Bone marrow (tissue), 2 donors: ENCODE data around the gene MTHFSD.

Experiments
- DNase-seq, 2 donors: peaks; one replicate each; lab custom pipeline; 2025; lab: John Stamatoyannopoulos, UW

The MTHFSD gene

DNA sequence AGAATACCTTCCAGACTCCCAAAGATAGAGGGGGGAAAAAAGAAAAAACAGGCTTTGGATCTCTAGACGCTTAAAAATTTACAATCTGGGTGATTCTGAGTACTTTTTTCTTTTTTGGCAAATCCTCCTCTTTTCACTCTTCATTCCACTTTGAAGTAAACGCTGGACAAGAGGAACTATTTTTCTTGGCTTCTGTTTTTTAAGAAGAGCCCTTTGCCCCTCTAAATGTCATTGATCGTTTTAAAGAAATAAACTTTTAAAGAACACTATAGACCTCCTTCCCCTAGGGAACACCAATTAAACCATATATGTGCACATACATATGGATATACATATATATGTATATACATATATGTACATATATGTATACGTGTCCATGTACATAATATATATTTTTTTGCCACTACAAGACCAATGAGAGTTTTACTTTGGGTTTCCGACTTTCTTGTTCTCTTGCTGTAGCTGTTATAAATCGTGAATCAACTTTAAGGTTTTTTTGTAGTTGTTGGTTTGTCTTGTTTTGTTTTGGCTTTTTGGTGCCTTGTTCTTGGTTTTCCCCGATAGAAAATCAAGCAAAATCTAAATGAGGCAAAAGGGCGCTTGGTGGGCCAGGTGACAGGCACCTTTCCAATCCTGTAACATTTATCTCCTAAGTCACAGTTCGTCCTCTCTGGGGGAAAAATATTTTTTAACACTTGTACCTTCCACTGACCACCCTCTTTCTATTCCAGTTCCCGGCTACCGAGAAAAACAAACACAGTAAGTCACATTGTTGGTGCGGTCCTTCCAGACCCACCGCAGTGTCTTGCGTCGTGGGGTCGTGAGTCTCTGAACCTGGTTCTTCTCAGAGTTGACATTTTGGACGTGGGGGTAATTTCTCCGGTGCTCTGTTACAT is 40.3 kb downstream of the MTHFSD start:
- DNase-seq, result no peak

DNA sequence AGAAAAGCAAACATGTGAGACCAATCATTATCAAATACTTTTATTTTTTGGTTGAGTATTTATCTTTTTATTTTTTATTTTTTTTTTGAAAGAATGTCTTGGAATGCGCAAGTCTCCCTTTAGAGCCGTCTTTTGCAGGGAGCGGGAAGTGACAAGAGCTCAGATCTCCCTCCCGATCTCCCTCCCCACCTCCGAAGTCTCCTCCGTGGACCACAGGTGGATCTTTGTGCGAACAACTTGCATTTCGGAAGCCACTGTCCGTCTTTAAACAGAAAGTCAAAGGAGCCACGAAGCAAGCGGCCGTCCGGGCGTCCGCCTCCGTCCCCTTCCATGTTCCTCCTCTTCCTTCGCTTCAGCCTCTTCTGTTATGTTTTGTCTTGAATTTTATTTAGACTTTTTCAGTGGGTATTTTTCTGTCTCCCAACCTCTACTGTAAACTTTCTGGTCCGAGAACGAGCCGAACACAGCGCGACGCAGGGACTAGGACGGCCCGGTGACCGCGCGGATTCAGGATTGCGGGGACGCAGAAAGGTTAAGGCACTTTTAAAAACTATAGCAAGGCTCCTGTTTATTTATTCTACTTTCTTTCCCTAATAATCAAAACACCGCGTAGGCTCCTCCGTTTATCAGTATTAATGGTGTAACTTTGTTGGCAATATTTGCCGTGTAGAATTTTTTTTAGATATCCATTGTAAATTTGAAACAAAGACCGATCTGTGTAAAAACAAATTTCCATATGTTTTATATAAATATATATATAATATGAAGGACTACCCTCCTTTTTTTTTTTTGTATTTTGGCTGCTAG is 41.4 kb downstream of the MTHFSD start:
- no peak for DNase-seq

DNA sequence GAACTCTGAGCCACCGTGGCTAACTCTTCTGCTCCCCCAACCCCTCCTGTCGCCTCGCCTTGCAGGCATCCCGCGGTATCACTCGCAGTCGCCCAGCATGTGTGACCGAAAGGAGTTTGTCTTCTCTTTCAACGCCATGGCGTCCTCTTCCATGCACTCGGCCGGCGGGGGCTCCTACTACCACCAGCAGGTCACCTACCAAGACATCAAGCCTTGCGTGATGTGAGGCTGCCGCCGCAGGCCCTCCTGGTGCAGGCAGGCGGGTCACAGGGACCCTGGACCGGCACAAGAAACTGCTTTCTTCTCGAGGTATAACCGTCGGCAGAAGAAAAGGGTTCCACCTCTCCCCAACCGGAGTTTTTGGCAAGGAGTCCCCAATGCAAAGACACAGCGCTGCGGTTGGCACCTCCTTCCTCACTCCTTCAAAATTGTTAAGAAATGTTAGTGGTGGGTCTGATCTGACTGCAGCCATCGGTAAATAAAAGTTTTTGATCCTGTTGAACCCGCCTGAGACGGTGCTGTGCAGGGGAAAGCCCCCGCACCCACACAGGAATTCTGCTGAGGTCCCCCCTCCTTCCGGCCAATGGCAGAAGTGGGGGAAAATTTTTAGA is 42.1 kb downstream of the MTHFSD start:
- no peak for DNase-seq

DNA sequence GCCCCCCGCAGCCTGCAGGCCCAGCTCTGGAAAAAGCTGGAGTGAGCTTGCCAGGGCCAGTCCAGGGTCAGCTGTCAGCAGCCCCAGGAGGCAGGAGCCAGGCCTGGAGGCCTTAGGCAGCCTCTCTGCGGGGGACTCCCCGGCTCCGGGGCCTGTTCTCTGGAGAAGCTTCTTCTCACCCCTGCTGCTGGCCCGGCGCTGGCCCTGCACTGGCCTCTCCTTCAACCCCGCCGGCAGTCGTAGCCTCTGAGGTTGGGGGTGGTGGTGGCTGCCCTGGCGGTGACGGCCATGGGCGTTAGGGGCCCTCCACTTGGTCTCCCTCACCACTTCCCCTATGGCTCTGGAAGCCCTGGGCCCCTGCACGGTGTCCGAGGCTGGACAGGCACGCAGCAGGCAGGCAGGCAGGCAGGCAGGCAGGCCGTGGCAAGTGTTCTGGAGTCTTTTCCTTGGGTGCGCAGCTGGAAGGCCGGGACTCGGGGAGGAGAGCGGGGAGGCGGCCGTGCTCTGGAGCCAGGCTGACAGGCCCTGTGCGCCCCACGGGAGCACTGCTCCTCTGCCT is 42.7 kb downstream of the MTHFSD start:
- no peak for DNase-seq

DNA sequence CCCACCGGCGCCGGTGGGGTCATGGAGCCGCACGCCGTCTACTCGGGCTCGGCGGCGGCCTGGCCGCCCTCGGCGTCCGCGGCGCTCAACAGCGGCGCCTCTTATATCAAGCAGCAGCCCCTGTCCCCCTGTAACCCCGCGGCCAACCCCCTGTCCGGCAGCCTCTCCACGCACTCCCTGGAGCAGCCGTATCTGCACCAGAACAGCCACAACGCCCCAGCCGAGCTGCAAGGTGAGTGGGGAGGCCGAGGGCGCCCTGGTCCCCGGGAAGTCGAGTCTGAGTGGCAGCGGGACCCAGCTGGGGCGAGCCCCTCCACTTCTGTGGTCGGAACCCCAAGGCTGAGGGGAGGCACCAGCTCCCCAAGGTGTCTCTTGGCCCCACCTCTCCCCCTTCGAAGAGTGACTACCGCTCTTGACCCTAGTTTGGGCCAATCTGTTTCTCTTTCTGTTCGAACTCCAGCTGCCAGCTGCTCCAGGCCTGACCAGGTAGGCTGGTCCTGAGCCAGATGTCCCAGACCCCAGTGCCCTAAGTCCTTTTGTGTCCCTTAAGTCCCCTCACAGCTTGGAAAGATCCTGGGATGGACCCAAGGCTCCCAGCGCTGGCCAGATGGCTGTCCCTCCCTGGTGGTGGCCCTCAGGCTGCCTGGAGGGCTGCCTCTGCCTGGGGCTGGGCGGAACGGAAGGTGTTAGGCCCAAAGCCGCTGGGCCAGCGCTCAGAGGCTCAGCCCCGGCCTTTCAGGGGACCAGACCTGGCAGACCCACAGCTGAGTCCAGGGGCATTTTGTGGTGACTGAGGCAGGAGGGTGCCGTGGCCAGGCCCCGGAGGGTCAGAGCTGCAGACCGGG is 43.5 kb downstream of the MTHFSD start:
- no peak for DNase-seq

DNA sequence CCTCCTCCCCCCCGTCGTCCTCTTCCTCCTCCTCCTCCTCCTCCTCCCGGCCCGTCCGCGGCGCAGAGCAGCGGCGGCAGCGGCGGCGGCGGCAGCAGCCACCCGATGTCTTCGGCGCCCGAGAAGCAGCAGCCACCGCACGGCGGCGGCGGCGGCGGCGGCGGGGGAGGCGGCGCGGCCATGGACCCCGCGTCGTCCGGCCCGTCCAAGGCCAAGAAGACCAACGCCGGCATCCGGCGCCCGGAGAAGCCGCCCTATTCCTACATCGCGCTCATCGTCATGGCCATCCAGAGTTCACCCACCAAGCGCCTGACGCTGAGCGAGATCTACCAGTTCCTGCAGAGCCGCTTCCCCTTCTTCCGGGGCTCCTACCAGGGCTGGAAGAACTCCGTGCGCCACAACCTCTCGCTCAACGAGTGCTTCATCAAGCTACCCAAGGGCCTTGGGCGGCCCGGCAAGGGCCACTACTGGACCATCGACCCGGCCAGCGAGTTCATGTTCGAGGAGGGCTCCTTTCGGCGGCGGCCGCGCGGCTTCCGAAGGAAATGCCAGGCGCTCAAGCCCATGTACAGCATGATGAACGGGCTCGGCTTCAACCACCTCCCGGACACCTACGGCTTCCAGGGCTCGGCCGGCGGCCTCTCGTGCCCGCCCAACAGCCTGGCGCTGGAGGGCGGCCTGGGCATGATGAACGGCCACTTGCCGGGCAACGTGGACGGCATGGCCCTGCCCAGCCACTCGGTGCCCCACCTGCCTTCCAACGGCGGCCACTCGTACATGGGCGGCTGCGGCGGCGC is 44.4 kb downstream of the MTHFSD start, which contains the start of gene FOXF1:
TSS of gene FOXF1 (plus strand) at position 63 of the 797 bp plus-strand sequence. CDS start at position 106, 43 bp downstream.
- DNase-seq, result no peak

DNA sequence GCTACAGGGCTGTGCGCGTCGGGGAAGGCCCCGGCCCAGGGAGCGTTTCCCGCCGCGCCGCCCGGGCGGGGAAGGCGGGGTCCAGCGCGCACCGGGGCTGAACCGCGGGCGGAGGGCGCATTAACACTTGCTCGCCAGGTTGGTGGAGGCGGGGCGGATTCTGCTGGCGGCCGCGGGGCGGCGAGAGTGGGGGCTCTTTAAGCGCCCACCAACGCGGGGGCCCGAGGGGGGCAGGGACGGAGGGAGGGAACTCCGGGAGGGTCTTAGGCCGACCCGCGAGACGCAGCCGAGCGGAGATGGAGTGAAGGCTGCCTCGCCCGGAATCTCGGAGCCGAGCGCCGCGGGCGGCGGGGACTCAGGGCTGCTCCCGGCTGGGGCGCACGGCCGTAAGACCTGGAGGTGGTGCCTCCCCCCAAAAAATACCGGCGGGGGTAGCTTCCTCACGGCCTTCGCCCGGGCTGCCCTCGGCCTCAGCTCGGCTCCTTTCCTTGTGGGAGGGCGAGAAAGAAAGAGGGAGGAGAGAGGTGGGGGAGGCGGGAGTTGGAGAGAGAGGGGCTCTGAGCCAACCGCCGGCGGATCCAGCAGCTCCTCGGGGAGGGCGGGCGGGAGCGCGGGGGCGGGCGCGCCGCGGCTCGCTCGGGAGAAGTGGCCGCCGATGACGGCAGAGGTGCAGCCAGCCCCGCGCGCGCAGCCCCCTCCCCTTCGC is 45.1 kb downstream of the MTHFSD start:
- DNase-seq, result no peak

DNA sequence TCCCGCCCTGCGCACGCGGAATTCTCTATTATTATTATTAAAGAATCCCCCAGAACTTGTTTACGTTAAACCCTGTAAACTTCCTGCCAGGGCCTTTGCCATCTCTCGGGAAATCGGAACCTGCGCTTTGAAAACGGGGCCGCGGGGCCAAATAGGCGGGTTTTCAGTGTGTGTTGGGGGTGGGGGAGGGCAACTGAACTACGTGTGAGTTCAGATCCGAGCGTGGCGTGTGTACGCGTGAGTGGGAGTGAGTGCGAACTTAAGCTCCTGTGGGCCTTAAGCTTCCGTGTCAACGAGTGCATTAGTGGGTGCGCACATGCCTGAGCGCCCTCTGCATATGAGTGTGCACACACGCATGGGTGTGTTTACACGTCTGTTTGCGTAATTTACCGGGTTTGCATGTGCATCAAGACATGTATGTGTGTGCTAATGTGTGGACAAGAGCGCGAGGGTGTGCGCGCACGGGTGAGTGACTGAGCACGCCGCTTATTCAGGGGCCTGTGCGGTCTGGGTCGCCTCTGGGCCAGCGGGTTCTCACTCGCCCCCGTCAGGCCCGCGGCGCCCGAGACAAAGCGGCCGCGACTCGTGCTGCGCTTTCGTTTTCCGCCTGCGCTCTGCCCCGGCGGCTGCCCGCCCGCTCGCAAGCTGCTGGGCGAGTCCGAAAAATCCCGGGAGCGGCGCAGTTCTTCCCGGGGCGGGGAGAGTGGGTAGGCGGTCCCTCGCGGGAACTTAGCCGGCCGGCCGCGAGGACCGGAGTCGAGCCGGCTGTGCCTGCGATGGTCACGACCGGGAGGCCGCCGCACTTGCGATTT is 45.9 kb downstream of the MTHFSD start:
- peak in 1 of 2 donors; percentile 35 for DNase-seq

DNA sequence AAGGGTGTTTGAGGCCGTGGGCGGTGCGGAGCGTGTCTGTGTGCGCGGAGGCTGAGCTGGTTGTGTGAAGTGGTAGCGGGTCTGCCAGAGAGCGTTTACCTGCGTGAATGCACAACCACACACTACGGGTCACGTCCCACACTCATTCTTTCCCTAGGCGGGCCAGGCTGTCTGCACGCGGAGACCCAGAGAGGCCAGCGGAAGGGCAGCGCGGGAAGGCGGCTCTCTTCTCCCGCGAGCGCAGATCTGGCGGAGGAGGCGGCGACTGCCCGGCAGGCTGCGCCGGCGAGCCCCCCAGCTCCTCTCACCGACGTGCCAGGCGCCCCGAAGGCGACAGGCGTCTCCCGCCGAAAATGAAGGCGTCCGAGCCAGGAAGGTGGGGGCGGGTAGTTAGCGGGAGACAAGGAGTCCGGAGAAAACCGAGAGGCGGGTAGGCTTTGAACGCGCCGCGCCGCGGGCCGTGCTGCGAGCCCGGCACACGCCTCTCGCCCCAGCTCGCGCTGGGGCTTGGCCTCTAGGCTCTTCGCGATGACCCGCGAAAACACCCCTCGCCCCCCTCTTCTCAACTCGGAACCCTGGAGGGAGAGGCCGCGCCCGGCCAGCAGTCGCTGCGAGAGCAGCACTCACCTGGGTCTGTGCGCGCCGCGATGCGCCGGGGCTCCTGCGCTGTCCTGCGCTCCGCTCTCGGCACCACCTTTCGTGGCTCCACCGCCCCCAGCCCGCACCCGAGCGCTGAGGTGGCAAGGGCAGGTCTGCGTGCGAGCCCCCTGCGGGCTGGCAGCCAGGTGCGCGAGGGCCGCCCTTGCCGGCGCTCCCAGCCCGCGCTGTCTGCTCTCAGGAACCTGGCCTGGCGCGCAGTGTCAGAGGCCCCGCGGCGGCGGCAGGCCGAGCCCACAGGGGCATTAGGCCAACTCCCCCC is 46.7 kb downstream of the MTHFSD start:
- DNase-seq, result no peak

DNA sequence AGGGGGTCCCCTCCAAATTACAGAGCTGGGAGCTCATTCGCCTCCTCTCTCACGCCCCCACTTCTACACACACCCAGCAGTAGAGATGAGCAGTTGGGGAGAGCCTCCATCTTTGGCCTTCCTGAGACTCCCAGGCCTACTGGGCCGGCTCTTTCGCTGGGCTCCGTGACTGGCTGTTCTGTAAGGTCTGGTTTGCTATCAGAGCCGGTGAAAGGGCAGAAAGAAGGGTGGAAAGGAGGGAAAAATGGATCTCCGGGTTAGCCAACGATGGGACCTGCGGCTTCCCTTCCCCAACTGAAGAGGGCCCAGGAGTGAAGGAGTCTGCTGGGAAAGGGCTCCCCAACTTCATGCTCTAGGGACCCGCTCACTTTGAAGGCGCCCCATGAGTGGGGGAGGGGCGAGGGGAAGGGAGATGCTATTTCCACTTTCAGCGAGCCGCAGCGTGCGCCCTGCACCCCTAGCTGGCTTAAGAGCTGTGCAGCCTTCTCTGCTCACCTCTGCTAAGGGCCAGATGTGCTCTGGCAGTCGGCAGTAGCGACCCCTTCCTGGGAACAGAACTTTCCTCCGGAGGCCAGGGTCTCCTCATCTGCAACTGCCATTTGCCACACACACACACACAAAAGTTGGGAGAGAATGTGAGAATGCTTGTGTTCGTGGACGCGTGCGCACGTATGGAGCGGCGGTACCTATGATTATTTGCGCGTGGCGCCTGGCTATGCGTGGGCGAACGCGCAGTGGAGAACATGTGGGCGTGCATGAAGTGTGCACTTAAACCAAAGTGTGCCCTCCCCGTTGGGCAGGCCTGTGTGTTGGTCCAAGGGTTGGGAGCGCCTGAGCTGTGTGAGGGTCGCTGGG is 47.6 kb downstream of the MTHFSD start:
- DNase-seq, result no peak

DNA sequence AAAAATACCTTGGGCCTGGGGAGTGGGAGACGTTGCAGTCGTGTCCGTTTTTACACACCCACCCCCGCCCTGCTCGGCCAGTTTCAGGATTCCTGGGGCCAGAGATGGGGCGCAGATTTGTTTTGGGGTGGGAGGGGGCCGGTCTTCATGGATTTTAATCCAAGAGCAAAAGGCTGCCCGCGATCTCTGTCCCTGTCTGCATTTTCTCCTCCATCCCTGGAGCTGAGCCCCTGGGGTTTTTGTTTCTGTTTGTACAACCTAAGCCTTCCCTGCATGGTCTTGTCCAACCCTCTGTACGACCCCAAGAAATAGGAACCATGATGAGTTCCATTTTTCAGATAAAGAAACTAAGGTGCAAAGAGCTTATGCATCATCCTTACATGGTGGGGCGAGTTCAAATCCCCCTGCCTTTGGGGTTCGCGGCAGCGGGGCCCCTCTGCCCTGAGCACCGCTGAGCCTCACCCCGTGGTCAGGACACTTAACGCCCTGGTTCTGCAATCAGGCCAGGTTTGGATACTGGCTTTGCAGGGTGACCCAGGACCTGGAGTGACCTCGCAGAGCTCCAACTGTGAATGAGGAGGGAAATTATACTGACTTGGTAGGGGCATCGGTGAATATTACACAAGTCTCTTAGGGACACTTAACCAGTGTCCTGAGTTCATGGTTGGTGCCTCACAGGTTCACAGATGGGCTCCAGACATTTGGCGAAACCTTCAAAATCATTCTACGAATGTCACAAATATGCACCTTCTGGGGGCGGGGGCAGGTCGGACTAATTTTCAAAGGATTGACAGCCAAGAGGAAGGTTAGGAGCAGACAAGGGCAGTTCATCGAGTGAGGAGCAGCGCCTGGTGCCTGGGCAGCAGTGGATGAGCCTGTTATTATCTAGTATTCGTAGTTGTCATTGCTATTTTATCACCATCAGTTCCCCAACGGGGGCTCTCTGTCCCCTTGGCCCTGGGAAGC is 48.9 kb downstream of the MTHFSD start:
- DNase-seq, result no peak

DNA sequence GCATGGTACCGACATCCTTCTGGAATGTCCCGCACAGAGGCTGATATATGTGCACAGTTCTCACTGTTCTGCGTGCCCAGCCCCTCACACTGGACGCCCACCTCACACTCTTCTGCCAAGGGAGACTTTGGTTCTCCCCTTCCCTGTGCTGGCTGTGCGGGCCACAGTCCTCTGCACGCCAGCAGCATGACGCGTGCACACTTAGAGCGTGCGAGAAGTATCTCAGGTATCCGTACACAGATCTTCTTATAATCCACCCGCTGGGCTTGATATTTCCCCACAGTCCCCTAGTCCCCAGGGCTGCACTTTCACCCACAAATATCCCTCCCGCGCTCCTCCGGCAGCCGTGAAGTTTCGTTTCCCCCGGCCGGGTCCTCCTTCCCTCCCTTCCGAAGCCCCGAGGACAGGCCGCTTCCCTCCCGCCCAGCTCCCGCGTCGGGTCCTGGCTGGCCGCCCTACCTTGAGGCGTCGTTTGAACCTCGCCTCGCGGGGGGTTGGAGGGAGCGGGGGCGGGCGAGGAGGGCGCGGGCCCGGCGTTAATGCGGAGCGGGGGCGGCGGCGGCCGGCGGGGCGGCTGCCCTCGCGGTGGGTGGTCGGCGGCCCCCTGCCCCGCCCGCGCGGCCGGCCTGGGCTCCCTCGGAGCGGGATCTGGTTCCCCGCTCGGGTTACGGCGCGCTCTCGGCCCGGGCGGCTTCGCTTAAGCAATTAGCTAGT is 49.7 kb downstream of the MTHFSD start:
- DNase-seq, result no peak

DNA sequence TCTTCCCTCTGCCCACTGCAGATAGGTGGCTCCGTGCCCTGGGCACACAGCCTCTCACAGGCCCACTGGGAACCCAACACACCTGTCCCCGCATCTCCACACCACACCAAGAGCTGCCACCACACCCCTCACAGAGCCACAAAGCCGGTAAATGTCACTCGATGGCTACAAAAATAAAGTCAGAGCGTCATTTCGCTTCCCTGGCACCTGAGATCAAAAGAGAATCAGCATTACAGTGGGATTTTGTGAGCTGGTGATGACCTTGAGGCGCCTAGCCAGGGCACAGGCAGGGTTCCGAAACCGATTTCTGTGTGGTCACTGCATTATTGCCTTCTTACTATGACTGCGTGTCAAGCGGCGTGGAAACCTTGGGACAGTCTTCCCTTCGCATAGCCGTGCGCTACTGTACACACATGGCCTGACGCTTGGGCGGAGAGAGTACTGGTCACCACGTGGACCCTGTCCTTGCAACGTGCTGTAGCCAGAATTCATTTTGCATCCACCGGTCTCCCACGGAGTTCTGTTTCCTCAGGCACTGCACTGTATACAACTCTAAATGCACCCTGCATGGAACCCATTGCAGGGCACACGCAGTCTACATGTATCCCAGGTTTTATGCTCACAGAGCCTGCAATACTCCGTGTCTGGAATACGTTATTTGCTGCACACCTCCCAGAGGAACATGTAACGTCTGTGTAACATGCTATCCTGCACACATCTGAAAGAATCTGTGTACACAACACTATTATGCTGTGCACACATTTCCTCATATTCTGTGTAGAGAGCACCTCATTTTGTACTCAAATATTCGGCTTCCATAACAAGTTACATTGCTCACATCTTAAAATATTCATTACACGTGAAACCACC is 50.5 kb downstream of the MTHFSD start:
- DNase-seq, result no peak

DNA sequence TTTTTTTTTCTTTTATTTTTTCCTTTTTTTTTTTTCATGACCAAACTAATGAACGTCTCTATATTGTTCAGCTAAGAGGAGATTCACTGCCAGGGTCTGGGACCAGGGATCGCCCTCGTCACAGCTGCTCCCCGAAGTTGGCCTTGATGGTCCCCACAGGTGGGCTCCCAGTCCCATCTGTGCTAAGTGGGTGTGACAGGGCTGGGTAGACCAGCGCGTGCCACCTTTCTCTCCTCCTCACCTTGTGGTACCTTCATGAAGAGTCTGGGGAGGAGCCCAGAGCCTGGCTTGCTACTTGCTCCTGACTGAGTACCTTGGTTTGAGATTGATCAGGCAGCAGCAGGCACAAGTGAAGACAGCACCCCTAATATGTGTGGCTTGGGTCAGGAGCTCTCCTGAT is 51.2 kb downstream of the MTHFSD start:
- no peak for DNase-seq
